Kidney (tissue), 14 donors: ENCODE data around the gene PNMA1. TPM values are rescaled to one million over a fixed set of nuclear protein-coding genes. Genes with fewer than 3 reads are reported as not detected.

ENCODE experiments used
- DNase-seq, 5 donors: peaks; one replicate each; pipeline ENCODE4 v3.0.0-alpha.2; 2013 to 2020
- FAIRE-seq: peaks from 2 replicates; lab custom pipeline; 2012; peaks lifted over from hg19 to GRCh38; lab: Jason Lieb, UNC
- H3K27ac ChIP-seq, 2 donors: one replicate each; pipeline ENCODE4 v1.7.0; 2013; ENCODE audit warnings: low read depth in 2 of 2, low read length in 2 of 2, inconsistent platforms in 1 of 2
- H3K27me3 ChIP-seq: one replicate; pipeline ENCODE4 v1.7.1; 2013; ENCODE audit warnings: low read length, inconsistent platforms; ENCODE audit not compliant: control insufficient read depth, insufficient read depth
- H3K36me3 ChIP-seq, 3 donors: one replicate each; pipeline versions ENCODE4 v1.7.0 to v1.7.1; 2013; ENCODE audit warnings: low read length in 3 of 3, control low read depth in 1 of 3, inconsistent platforms in 1 of 3; ENCODE audit not compliant: insufficient read depth in 3 of 3, control insufficient read depth in 2 of 3
- H3K4me1 ChIP-seq, 3 donors: one replicate each; pipeline versions ENCODE4 v1.7.0 to v1.7.1; 2013; ENCODE audit warnings: low read length in 3 of 3, inconsistent platforms in 1 of 3, low read depth in 1 of 3; ENCODE audit not compliant: control insufficient read depth in 2 of 3, insufficient read depth in 2 of 3
- H3K4me3 ChIP-seq, 3 donors: one replicate each; pipeline versions ENCODE4 v1.7.0 to v1.8.1; 2013; ENCODE audit warnings: low read length in 3 of 3, control low read depth in 1 of 3, inconsistent platforms in 1 of 3
- H3K9ac ChIP-seq, 3 donors: one replicate each; pipeline versions ENCODE4 v1.7.0 to v1.7.1; 2013; ENCODE audit warnings: low read length in 3 of 3, control low read depth in 1 of 3, inconsistent platforms in 1 of 3
- H3K9me3 ChIP-seq, 3 donors: one replicate each; pipeline versions ENCODE4 v1.7.0 to v1.7.1; 2013; ENCODE audit warnings: low read length in 3 of 3, control low read depth in 1 of 3, inconsistent platforms in 1 of 3; ENCODE audit not compliant: control insufficient read depth in 2 of 3, insufficient read depth in 1 of 3
- CTCF ChIP-seq: IDR thresholded peaks from 3 replicates; pipeline ENCODE4 v1.5.1; 2012; ENCODE audit warnings: mild to moderate bottlenecking, moderate library complexity, borderline replicate concordance; ENCODE audit not compliant: insufficient read depth; ENCODE audit errors: extremely low read depth
- intact Hi-C: fragments of 100-400 bp; cut with DNase I; formaldehyde crosslinking; loops from one replicate; pipeline ENCODE4 v1.11.1; 2022
- polyA plus RNA-seq: library from polyadenylated mRNA; stranded (reverse); fragments of 350-450 nt; fragmentation: Illumina TruSeq; extraction: RNeasy Lipid Tissue Mini Kit (QIAGEN cat#74804); gene quantifications from one replicate; pipeline ENCODE4 v1.2.3, GENCODE V29; 2014; ENCODE audit warnings: low read depth, low replicate concordance; ENCODE audit not compliant: insufficient read depth
- total RNA-seq: library from RNA; stranded (reverse); fragmentation: NEBNext Ultra II Directional; extraction: Animal tissue kit (Norgen Biotek cat#: 25700); gene quantifications from one replicate; pipeline ENCODE4 v1.2.1, GENCODE V29; 2021
- donor health status: control.
- donor health status: control.
- donor health status: control.
- donor health status: control.
- donor health status: control.
- donor health status: DM: yes; HTN: yes; CAD: no.
- donor health status: Normal renal cell carcinoma (clear cell type).

Gene PNMA1
- total and polyA plus RNA-seq, 2 donors from 2014 or later = 34.6 to 53.1 TPM

DNA sequence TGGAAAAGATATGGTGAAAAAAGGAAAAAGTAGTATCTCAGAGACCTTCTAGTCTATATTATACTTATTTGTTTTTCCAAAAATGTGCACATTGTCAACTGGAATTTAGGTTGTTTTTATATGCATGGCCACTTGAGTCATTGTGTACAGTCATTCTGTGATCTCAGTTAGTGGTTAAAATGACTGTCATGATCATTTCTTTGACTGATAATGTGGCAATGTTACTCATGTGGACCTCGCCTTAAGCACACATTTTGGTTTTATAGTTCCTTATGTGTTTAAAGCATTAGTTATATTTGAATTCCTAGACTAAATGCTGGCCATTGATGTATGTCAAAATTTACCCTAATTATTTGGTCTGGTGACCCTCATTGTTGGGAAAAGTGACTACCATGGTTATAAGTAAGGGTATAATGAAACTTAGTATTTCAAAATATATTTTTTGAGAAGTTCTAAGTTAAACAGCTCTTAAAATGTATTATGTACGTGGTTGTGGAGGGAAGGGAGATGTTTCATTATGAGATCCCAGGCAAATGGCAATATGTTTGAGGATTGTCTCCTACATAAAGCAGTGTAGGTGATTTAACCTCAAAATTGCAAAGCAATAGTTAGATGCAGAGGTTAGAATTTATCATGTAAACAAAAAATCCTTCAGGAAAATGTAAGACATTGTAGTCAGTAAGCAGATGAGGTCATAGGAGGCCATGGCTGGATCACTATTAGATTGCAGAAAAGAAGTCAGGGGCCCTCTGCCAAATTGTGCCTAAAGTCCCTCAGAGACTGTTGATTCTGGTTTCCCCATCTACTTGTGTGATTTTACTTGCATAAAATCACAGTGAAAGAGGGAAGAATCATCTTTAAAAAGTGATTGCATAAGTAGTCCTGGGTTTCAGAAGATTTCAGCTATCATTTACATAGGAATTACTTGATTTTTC, 17.5 kb downstream of the PNMA1 start:
- Histone ChIP-seq H3K9ac (no peak overlapping the region), H3K9me3 (no peaks in the 10 kb centered on the region), H3K27me3 (no peaks in the 10 kb centered on the region), H3K4me3 (no peak overlapping the region), H3K36me3 (no peaks in the 10 kb centered on the region), H3K27ac (no peak overlapping the region), H3K4me1 (no peaks in the 10 kb centered on the region)
- intact Hi-C loops = no loop called here
- FAIRE-seq (no peak), DNase-seq (no peak)
- TF ChIP-seq CTCF = no peak

DNA sequence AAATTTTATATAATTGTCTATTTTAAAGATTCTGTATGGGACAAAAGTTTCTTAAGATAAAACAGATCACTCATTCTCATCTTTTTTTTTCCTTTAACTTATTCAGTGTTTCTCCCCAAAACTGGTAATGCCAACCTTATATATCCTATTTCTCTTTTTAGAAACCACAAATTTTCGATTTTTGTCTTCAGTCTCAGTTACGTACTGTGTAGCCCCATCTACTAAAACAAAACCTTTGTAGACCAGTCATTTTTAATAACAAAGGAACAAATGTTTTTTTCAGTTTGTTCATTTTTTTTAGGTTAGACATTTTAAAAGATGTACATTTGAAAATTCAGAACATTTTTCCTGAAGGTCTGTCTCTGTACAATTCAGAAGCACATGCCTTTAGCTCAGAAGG, 18.2 kb downstream of the PNMA1 start:
- no peak overlapping the region for H3K4me3 ChIP-seq
- no peaks in the 10 kb centered on the region for H3K27me3 ChIP-seq
- H3K9ac ChIP-seq = no peak overlapping the region
- TF ChIP-seq CTCF = no peak
- no peak overlapping the region for H3K27ac ChIP-seq
- no peaks in the 10 kb centered on the region for H3K4me1 ChIP-seq
- FAIRE-seq (no peak), DNase-seq (no peak)
- H3K9me3 ChIP-seq = no peaks in the 10 kb centered on the region
- intact Hi-C loops = no loop called here
- no peaks in the 10 kb centered on the region for H3K36me3 ChIP-seq

DNA sequence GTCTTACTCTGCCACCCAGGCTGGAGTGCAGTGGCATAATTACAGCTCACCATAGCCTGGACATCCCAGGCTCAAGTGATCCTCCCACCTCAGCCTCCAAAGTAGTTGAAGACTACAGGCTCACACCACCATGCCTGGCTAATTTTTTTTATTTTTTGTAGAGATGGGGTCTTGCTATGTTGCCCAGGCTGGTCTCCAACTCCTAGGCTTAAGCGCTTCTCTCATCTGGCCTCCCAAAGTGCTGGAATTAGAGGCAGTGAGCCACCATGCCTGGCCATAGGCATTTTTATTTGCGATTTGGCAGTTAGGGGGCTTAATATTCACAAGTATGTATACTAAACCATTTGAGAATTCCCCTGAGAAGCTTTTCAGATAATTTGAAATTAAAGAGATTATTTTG, 19.1 kb downstream of the PNMA1 start:
- no peak overlapping the region for H3K27ac ChIP-seq
- no peak overlapping the region for H3K9ac ChIP-seq
- H3K4me3 ChIP-seq = no peak overlapping the region
- intact Hi-C loops = no loop called here
- DNase-seq = no peak
- no peaks in the 10 kb centered on the region for H3K27me3 ChIP-seq
- H3K36me3 ChIP-seq = no peaks in the 10 kb centered on the region
- H3K9me3 ChIP-seq = no peaks in the 10 kb centered on the region
- FAIRE-seq = no peak
- H3K4me1 ChIP-seq = no peaks in the 10 kb centered on the region
- no peak for TF ChIP-seq CTCF

- TF ChIP-seq CTCF = no peak
These were observed 20.1 kb downstream of the PNMA1 start for GRCh38 chr14:73694083-73694482.

More at GRCh38 chr14:73694083-73694482, 20.1 kb downstream of the PNMA1 start:
- DNase-seq (no peak), FAIRE-seq (no peak)
- no peaks in the 10 kb centered on the region for H3K9me3 ChIP-seq
- intact Hi-C loops = no loop called here
- H3K9ac ChIP-seq = no peak overlapping the region
- H3K36me3 ChIP-seq = no peaks in the 10 kb centered on the region
- no peaks in the 10 kb centered on the region for H3K4me1 ChIP-seq
- no peak overlapping the region for H3K4me3 ChIP-seq
- no peaks in the 10 kb centered on the region for H3K27me3 ChIP-seq
- no peak overlapping the region for H3K27ac ChIP-seq
